ENCODE data around the gene IL21.

The IL21 gene

GRCh38 chr4:122632396-122633143 is 11.7 kb upstream of the IL21 start:
- DNase-seq: no peak

- no peak for DNase-seq
These were observed 4.3 kb upstream of the IL21 start for GRCh38 chr4:122625156-122625555.

- DNase-seq: no peak
These were observed 3.3 kb upstream of the IL21 start for GRCh38 chr4:122624205-122624604.

GRCh38 chr4:122623637-122624166 is 2.8 kb upstream of the IL21 start:
- no peak for DNase-seq

GRCh38 chr4:122622400-122622799 is 1.5 kb upstream of the IL21 start:
- no peak for DNase-seq

- no peak for DNase-seq
These were observed 1.3 kb downstream of the IL21 start for GRCh38 chr4:122619611-122620010.

GRCh38 chr4:122617597-122618593 is 3.0 kb downstream of the IL21 start:
- no peak for DNase-seq

GRCh38 chr4:122616915-122617596 is 3.8 kb downstream of the IL21 start:
- DNase-seq: no peak

GRCh38 chr4:122614621-122615020 is 6.2 kb downstream of the IL21 start:
- DNase-seq: no peak

GRCh38 chr4:122612540-122612939 is 8.3 kb downstream of the IL21 start:
- no peak for DNase-seq

- no peak for DNase-seq
These were observed 14.4 kb downstream of the IL21 start for GRCh38 chr4:122606364-122607043.

GRCh38 chr4:122604146-122604545 is 16.7 kb downstream of the IL21 start:
- no peak for DNase-seq

- DNase-seq: no peak
These were observed 17.7 kb downstream of the IL21 start for GRCh38 chr4:122603156-122603574.

GRCh38 chr4:122602277-122603142 is 18.4 kb downstream of the IL21 start:
- DNase-seq: no peak

GRCh38 chr4:122591196-122591595 is 29.7 kb downstream of the IL21 start:
- no peak for DNase-seq

- no peak for DNase-seq
These were observed 32.2 kb downstream of the IL21 start for GRCh38 chr4:122588453-122589238.

- no peak for DNase-seq
These were observed 36.3 kb downstream of the IL21 start for GRCh38 chr4:122584519-122584918.

- no peak for DNase-seq
These were observed 37.0 kb downstream of the IL21 start for GRCh38 chr4:122583906-122584305.

- DNase-seq: no peak
These were observed 42.8 kb downstream of the IL21 start for GRCh38 chr4:122577808-122578781.
